ENCODE measurements around the gene GRK3.
"Not testable (repeated sequence)": the region's sequence is repeated elsewhere in the genome, so short reads cannot be mapped to it uniquely, and the experiment has no call there.

- TF ChIP-seq CTCF, POLR2AphosphoS5 (IDR thresholded peaks at IDR 0.05): not testable (repeated sequence)
These were observed 36.4 kb upstream of the GRK3 start for GRCh38 chr22:25528068-25528467.
